SK-N-SH treated with all-trans-retinoic acid at 6 μM for 48 hours (cell line): ENCODE measurements around the gene RASGEF1B.

Source experiments
- CREB5 ChIP-seq: fragments of 250-450 bp; sonication (Bioruptor Pico); IDR thresholded peaks from 2 replicates; pipeline ENCODE4 v1.5.1; 2020; ENCODE audit warnings: low read depth, mild to moderate bottlenecking, moderate library complexity
- ISL1 ChIP-seq: fragments of 250-450 bp; sonication (Bioruptor Pico); IDR thresholded peaks from 2 replicates; pipeline ENCODE4 v2.1.2; 2022; ENCODE audit warnings: mild to moderate bottlenecking, moderate library complexity
- PPARA ChIP-seq: fragments of 250-450 bp; sonication (Bioruptor Pico); IDR thresholded peaks from 2 replicates; pipeline ENCODE4 v1.5.0; 2020; ENCODE audit warnings: mild to moderate bottlenecking, borderline replicate concordance
- RARB ChIP-seq: fragments of 250-450 bp; sonication (Bioruptor Pico); IDR thresholded peaks from 2 replicates; pipeline ENCODE4 v1.8.0; 2021; ENCODE audit warnings: mild to moderate bottlenecking, moderate library complexity
- TCF4 ChIP-seq: fragments of 250-450 bp; sonication (Bioruptor Pico); IDR thresholded peaks from 2 replicates; pipeline ENCODE4 v1.8.0; 2021; ENCODE audit warnings: mild to moderate bottlenecking, moderate library complexity, borderline replicate concordance
- ZC3H10 ChIP-seq: fragments of 250-450 bp; sonication (Bioruptor Pico); IDR thresholded peaks from 2 replicates; pipeline ENCODE4 v1.5.1; 2021; ENCODE audit warnings: mild to moderate bottlenecking, moderate library complexity
- ZFP3 ChIP-seq: fragments of 250-450 bp; sonication (Bioruptor Pico); IDR thresholded peaks from 2 replicates; pipeline ENCODE4 v1.5.0; 2020; ENCODE audit warnings: mild to moderate bottlenecking, moderate library complexity
- ZFP30 ChIP-seq: fragments of 450-650 bp; formaldehyde crosslinking; IDR thresholded peaks from 2 replicates; pipeline ENCODE4 v1.5.0; 2022; ENCODE audit warnings: mild to moderate bottlenecking, moderate library complexity
- ZNF565 ChIP-seq: fragments of 450-650 bp; formaldehyde crosslinking; conservative IDR thresholded peaks from 2 replicates; pipeline ENCODE4 v1.5.0; 2020; ENCODE audit warnings: low read depth, mild to moderate bottlenecking, moderate library complexity
- TF ChIP-seq, protein P1 (sequence below): fragments of 250-450 bp; sonication (Bioruptor Pico); IDR thresholded peaks from 2 replicates; pipeline ENCODE4 v1.8.0; 2020; ENCODE audit warnings: mild to moderate bottlenecking, moderate library complexity, borderline replicate concordance

GRCh38 chr4:81440949-81441348 lies 30.8 kb downstream of the RASGEF1B start:
- TF ChIP-seq CREB5 (CRISPR knock-in tag) (no peak), RARB (CRISPR knock-in tag) (no peak), ZFP3 (no peak), ZFP30 (CRISPR knock-in tag) (no peak), ISL1 (no peak), ZC3H10 (CRISPR knock-in tag) (no peak), PPARA (CRISPR knock-in tag) (no peak), ZNF565 (CRISPR knock-in tag) (no peak), TCF4 (CRISPR knock-in tag) (no peak)
- TF ChIP-seq, protein P1, sequence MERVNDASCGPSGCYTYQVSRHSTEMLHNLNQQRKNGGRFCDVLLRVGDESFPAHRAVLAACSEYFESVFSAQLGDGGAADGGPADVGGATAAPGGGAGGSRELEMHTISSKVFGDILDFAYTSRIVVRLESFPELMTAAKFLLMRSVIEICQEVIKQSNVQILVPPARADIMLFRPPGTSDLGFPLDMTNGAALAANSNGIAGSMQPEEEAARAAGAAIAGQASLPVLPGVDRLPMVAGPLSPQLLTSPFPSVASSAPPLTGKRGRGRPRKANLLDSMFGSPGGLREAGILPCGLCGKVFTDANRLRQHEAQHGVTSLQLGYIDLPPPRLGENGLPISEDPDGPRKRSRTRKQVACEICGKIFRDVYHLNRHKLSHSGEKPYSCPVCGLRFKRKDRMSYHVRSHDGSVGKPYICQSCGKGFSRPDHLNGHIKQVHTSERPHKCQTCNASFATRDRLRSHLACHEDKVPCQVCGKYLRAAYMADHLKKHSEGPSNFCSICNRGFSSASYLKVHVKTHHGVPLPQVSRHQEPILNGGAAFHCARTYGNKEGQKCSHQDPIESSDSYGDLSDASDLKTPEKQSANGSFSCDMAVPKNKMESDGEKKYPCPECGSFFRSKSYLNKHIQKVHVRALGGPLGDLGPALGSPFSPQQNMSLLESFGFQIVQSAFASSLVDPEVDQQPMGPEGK (CRISPR knock-in tag) = no peak
